ENCODE data around the gene PTPN21.

Gene PTPN21

DNA sequence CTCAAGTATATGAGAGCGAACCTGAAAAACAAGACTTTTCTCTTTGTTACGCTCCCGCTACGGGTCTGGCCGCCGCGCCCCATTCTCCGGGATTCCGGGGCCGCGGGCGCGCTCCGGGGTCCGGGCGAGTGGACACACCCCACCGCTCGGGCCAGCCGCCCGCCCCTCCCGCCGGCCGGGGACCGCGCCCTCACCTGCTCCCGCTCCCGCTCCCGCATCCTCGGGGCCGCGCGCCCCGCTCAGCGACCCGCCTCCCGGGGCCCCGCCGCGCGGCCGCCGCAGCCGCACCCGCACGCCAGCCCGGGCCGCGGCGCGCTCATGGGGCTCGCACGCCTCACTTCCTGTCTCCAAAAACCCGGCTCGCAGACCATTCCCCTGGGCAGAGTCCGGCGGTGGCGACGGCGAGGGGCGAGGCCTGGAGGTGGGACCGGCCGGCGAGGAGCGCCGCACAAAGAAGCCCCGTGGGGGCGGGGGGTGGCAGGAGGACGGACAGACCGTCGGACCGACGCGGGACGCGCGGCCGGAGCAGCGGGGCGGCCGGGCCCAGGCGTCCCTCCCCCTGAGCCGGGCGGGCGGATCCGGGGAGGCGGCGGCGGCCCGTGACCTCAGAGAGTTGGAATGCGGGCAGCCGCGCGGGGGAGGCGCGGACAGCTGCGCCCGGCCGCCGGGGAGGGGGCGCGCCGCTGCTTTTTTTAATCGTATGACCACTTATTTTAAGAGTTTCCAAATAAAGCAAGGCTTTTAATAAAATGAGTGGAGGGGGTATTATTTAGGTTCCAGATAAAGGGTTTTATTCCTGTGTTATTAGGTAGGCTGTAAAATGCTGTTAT, at the start of gene PTPN21:
PTPN21 (minus strand) TSS at position 551 of the 830 bp plus-strand sequence. CDS start 4,590 bp downstream, outside the sequence.
- DNase-seq, result peak in 1 of 2 experiments; percentile 75

DNA sequence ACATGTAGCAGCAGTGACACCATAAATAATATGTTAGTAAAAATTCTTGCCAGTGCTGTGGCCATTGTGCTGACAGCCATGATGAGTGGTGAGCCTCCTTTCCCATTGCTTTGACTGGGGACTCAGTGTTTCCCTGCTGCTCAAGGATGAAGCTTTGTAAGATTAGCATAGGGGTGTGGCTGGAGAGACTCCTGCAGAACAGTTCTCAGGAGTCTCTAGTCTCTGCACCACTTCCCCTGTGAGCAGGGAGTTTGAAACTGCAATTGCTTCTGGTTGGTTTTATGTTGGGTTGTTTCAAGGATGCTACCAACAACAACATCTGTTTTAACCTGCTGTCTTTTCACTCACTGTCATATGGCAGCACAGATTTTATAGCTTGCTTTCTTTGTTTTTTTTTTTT, 49.4 kb upstream of the PTPN21 start:
- no peak for DNase-seq

DNA sequence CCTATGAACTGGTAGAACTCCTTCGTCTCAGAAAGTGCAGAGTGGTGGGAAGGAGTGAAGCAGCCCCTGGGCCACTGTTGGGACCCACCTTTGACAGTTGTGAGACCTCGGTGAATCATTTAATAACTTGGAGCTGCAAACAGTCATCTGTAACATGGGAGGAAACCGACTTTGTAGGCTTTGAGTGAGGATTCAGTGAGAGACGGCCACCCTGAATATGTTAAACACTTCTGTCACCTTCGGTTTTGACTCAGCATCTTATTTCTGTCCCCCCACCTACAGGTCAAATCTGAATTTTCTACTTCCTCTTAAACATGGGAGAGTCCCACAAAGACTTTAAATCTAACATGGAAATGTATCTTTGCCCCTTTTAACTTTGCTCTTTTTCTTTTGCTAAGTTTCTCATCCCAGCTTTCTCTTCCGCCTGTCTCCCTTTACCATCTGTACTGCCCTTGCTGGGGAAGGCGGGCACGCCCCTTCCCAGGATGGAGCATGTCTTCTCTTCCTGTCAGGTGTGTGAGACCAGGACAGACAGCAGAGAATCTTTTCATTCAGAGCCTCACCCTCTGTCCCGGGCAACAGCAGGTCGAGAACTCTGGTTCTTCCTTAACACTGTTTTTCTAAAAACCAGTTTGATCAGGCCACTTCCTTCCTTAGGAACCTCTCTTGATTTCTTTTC, 45.1 kb upstream of the PTPN21 start:
- no peak for DNase-seq

DNA sequence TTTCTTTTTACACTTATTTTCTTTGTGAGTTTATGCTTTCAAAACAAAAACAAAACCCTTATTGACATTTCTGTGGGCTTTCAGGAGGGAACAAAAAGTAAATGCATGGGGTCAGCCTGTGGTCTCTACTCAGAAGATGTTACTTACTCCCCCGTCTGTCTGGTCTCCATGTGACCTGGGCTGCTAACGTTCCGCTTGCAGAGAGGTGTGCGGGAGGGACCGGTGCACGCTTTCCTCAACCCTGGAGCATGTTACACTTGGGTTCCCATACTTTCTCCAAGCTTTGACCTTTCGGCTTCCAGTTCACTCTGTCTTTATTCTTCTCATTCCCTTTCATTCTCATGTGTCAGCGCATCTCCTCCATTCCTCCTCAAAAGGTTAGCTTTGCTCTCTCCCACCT, 44.5 kb upstream of the PTPN21 start:
- no peak for DNase-seq

DNA sequence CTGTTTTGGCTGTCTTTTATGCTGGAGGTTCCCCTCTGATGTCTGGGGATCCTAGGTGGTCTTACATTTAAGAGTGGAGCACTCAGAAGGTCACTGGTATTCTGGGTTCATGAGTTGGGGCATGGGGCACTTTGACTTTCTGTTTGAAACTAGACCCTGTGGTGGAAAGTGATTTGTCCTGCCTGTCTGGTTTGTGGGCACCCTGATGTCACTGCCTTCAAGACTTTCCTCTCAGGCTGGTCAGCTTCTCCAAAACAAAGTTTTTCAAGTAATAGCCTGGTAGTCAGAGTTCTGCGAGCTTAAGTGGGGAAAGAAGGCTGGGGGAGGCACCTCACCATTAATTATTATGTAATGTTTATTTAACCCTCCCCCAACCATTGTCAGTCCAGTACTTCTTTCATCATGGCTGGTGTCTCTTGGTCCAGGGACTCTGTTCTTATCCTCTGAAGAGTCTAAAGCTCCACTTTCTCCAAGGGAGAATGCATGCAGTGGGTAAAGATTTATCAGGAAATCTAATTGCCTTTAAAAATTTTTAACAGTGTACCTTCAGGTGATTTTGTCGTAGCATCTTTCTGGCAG, 43.4 kb upstream of the PTPN21 start:
- no peak for DNase-seq

DNA sequence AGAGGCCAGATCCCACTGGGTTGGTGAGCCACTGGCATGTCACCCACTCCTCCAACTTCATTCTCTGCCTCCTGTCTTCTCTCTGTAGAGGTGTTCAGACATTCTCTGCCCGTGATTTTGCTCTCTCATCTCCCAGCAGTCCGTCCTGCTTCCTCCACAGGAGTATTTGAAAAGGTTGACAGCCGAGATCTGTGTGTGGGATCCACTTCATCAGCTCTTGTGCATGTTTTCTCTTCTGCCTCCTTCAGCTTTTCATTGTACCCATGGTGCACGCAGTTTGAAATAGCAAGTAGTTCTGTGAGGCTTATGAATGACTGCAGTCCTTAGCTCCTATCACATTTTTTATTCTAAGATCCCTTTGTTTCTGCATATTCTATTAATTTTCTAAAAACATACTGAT, 42.8 kb upstream of the PTPN21 start:
- DNase-seq, result no peak

DNA sequence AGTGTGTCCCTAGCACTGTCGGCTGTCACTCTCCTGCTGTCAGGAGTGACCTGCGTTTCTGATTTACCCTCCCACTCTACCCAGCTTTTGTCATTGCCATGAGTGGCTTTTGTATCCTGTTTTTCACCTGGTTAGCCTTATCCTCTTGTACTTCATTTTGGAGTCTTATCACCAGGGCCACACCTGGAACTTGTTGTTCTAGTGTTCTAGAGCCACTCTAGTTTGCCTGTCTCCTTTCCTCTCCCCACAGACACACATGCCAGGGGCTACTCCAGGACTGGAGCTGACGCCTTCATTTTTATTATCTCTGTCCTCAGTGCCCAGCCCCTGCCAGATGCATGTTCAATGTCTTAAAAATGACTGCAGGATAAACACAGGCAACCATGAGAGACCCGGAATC, 42.2 kb upstream of the PTPN21 start:
- DNase-seq, result no peak

DNA sequence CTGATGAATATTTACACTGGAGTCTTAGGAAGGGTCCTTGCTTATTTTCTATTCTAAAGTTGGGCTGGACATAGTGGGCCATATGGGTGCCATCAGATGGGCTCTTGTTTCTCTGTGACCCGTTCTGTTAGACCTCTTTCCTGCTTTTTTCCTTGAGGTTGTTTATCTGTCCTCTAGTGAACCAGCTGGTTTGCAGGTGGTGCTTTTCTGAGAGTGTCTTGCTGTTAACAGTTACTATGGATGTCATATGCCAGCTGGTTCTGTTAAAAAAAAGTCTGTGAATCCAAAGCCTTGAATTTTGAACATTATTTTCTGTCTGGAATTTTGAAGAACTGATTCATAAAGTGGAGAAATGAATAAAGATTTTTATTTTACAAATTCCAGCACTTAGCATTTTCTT, 37.2 kb upstream of the PTPN21 start:
- no peak for DNase-seq

DNA sequence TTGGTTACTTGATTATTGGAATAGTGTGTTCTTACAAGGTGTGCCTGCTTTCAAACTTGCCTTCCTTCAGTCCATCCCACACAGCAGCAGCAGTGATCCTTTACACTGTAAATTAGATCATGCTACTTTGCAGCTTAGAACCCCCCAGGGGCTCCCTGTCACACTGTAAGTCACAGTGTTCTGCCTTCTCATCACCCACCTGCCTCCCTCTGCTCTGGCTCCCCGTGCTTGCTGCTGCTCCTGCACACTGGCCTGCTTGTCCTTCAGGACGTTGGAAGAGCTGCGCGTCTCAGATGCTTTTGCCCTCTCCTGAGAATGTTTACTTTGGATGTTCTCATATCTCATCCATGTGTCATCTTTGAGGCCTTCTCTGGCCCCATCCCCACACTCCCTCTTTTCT, 35.4 kb upstream of the PTPN21 start:
- DNase-seq, result no peak

DNA sequence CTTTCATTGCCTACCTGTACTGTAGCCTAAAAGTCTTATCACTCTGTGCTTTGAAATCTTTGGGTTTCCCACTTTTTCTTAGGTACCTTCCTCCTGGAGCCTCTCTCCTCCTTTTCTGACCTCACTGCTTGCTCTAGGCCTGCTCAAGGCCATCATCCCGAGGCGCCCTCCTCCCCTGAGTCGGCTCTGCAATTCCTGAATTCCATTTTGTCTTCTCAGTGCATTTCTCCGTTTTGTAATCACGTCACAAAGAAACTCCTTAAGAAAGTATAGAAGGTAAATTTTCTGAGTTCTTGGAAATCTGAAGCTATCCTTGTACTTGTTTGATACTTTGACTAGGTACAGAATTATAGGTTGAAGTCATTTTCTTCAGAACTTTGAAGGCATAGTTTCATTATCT, 33.3 kb upstream of the PTPN21 start:
- DNase-seq, result no peak

DNA sequence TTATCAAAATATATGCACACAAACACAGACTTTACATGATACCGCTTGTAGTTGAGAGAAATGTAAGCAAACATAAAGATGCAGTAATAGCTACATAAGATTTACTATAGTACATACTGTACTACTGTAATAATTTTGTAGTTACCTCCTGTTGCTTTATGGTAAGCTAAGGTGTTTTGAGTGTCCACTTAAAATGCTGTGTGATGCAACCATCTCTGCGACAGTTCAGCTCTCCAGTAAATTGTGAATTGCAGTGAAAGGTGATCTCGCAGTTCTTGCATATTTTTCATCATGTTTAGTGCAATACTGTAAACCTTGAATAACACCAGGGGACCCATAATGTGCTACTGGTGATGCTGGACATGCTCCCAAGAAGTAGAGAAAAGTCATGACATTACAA, 29.6 kb upstream of the PTPN21 start:
- DNase-seq, result no peak

DNA sequence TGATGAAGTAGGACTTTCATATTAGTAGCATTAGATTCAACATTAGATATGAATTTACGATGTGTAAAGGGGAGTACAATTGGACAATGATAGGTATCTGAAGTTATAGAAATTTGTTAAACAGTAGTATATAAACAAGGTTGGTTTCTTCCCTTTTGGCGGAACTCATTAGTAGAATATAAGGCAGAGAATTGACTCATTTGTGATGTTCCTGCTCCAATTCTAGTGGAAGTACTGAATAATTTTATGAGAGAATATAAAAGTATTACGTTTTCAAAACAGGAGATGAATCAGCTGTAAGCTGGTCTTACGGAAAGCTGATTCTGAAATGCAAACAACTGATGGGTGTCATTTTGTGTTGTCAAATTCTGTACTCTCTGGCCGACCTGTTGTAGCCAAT, 21.4 kb upstream of the PTPN21 start:
- no peak for DNase-seq

DNA sequence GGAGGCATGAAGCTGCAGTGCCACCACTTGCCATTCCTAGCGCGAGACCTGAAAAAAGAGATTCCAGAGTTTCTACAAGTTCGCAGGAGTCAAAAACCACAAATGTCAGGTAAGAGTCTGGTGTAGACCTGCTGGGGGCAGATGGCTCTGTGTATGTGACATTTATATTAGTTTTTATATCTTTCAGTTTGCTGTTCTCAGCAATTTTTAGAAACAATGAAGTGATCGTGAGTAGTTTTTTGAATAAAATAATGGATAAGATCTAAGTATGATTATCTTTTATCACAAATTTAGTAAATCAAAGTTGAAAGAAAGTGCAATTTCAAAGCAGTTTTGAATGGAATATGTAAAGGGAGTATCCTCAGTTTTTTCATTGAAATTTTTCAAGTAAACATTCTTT, 17.3 kb upstream of the PTPN21 start:
- DNase-seq, result no peak

DNA sequence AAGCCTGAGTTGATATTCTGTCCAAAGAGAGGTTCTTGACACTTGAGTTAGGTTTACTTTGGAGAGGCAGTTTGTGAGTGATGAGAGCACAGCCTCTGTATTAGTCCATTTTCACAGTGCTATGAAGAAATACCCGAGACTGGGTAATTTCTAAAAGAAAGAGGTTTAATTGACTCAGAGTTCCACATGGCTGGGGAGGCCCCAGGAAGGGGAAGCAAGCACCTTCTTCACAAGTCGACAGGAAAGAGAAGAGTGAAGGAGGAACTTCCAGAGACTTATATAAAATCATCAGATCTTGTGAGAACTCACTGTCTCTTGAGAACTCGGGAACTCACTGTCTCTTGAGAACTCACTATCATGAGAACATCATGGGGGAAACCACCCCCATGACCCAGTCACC, 13.4 kb upstream of the PTPN21 start:
- no peak for DNase-seq

DNA sequence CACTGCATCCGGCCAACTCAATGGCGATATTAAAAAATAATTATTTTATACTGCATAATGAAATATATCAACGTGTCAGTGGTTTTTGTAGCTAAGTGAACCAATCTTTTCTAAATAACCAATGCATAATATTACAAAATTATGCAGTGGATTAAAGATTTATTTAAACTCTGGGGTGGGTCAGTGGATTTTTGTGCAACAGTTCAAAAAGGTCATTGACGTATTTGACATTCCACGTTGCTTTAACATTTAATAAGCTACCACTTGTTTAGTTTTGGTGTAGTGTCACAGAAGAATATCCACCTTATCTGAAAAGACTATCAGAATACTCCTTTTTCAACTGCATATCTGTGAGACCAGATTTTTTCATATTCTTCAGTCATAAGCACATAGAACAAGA, 10.6 kb upstream of the PTPN21 start:
- DNase-seq, result no peak

DNA sequence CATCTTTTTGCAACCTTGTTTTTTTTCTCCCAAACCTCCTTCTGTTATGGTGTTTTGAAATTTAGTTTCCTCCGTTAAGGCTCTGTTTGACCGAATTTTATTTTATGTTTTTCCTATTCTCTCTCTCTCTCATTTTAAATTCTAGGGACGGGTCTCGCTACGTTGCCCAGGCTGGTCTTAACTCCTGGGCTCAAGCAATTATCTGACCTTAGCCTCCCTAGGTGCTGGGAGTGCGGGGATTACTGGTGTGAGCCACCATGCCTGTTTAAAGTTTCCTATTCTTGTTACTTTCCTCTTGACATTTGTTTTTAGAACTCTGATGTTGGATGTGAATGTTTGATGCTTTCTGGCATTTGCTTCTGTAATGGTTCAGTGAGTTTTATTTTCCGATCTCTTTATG, 9.0 kb upstream of the PTPN21 start:
- DNase-seq, result no peak

DNA sequence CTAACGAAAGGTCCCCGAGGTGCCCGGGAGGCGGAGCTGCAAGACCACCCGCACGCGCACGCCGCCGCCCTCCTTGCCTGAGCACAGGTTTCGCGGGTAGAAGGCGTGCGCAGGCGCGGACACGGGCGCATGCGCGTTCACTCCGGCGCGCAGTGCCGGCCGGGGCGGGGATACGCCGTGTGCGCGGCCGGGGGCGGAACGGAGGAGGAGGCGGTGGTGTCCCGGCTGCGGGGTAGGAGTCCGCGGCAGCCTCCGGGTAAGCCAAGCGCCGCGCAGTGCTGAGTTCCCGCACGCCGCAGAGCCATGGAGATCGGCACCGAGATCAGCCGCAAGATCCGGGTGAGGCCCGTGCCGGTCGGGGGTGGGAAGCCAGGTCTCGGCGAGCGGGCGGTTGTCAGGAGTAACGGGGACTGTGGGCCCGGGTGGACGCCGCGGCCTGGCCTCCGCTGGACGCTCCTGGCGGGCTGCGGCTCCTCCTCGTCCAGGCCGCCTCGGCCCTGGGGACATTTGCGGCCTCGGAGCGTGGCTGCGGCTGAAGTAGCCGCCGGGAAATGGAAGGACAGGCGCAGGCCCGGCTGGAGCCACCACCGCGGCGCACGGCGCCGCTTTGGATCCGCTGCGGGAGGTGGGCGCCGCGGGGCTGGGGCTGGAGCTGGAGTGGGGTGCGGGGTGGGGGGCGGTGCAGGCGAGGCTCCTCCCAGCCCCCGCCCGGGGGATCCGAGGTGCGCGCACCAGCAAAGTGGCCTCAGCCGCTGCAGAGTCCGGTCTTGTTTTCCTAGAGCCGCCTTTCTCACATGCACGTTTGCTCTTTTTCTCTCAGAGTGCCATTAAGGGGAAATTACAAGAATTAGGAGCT, 8.3 kb upstream of the PTPN21 start, which contains the start of gene ZC3H14:
ZC3H14 (plus strand) TSS at position 207 of the 856 bp plus-strand sequence; CDS start at position 304, 97 bp downstream.
- DNase-seq, result peak; percentile 62 to 92

DNA sequence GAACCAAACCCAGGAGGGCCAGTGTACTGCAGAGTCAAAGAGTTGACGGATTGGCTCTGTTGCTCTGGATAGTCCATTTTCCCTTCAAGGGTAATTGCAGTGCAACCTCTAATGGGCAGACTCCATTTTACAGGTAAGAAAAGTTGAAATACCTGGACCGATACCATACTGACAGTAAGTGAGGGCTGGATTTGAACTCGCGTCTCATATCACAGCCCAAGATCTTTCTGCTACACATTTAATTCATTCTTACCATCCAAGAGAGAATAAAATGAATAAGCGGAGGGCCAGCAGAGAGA, 7.7 kb upstream of the PTPN21 start:
- DNase-seq, result no peak

DNA sequence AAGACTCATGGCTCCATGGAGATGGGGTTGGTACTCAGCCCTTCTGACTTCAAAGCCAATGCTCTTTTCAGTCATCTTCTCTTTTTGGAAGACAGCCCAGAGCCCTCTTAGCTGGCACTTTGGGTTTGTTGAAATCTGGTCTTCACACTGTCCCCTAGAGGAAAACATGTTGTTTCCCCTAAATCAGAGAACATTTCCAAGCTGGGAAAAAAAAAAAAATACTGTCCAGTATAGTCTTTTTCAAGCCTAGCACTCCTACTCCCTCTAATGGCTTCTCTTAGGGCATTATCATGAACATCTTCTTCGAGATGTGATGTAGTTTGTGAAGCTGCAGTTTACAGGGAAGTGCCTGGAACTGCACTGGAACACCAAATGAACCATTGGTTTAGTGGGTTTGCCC, 5.0 kb upstream of the PTPN21 start:
- peak in 1 of 2 experiments; percentile 45 for DNase-seq

DNA sequence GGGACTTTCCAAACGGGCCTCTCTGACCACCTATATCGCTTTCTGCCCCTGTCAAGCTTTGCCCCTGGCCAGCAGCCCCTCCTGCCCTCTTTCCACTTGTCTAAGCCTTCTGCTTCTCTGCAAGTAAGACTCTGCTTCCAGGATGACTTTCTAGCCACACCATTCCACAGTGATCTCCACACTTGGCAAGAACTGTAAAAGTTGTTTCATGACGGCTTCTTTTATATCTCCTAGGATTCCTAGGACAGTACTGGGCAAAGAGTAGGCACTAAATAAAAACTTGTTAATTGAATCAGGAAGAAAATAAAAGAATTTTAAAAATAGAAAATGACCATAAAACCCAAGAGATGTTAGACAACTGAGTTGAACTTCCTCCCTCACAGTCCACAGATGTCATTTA, 1.8 kb upstream of the PTPN21 start:
- DNase-seq, result no peak

DNA sequence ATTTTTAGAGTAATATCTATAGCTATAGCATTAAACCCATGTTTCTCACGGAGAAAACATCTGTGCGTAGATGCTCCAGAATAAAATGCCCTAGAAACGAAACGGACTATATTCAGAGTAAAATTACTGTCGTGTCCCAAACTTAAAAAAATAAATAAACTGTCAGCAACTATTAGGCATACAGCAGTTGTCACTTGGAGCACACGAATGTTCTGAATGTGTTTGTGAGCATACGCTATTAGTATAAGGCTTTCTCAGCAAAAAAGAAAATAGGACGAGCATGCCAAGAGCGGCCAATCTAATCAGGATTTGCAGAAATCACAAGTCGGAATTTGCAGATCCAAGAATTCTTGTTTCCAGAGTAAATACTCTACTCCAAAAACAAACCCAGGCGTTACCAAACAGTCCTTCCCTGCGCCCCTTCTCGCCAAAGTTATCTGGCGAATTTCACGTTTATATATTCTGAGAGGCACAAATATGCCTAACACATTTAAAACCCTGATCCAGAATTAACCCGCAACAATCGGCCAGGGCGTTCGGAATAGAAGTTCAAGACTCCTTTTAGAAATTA, 836 bp downstream of the PTPN21 start:
- DNase-seq, result no peak

DNA sequence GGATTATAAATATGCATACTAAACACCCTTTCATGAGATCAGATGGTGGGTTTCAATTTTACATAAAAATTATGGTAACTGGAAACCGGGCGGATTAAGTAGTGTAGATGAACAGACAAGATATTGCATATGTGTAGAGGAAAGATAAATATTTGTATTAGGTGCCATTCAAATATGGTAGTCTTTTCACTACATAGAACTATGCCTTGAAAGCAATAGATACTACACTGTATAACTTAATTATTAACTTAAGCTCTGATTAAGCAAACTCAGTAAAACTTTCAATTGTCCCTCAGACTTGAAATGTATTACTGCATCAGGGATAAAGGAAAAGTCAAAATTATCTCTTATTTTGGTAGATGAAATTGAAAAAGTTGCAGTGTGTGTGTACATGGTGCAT, 1.9 kb downstream of the PTPN21 start:
- peak; percentile 48 to 50 for DNase-seq

DNA sequence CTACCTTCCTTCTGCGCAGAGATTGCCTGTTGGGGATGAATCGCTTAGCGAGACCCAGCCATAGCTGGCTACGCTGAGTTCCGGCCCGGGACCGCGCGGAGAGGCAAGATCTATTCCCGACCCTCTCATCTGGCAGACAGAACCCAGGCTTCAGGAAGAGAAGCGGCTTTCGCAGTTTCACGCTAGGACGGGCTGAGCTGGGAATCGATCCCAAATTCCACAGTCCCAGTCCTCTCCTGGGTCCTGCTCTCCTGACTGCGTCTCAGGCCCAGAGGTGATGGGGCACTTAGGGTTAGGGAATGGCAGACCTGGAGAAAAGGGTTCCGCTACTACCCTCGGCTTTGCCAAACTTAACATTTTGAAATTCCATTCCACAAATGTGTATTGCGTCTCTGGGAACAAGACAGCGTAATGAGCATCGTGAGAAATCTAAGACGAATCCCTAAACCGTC, 2.8 kb downstream of the PTPN21 start:
- no peak for DNase-seq
